H1 (cell line): Measurements from ENCODE around the gene NODAL. TPM values are rescaled to one million over a fixed set of nuclear protein-coding genes. Genes with fewer than 3 reads are reported as not detected.

ENCODE experiments used
- CTCF ChIA-PET: fragments of 300-600 bp; sonication (Branson Sonifier 250); formaldehyde crosslinking; loops from one replicate; lab custom pipeline; 2021; ENCODE audit not compliant: partially characterized antibody; lab: Charles Lee
- POLR2A ChIA-PET: fragments of 300-600 bp; sonication (Branson Sonifier 250); formaldehyde crosslinking; loops from one replicate; lab custom pipeline; 2021; ENCODE audit warnings: inconsistent platforms; ENCODE audit not compliant: partially characterized antibody; lab: Charles Lee
- DNase-seq, 2 experiments: peaks; one replicate each; pipeline versions ENCODE4 v3.0.0 to v3.0.0-alpha.2; 2010 to 2022; ENCODE audit warnings: low spot score in 2 of 2, low read depth in 1 of 2, mixed read lengths in 1 of 2
- FAIRE-seq: peaks from 2 replicates; lab custom pipeline; 2011; peaks lifted over from hg19 to GRCh38; lab: Jason Lieb, UNC
- H2AFZ ChIP-seq: 2 replicates; pipeline ENCODE4 v1.8.1; 2012; ENCODE audit warnings: low read length, inconsistent platforms
- H2AK5ac ChIP-seq: 2 replicates; pipeline ENCODE4 v1.6.1; 2013; ENCODE audit warnings: low read depth, low read length
- H2BK120ac ChIP-seq: replicated peaks from 2 replicates; pipeline ENCODE3; 2013; ENCODE audit warnings: low read depth, low read length, inconsistent platforms
- H2BK12ac ChIP-seq: 2 replicates; pipeline ENCODE4 v1.6.1; 2013; ENCODE audit warnings: low read depth, low read length
- H2BK15ac ChIP-seq: 2 replicates; pipeline ENCODE4 v1.6.1; 2013; ENCODE audit warnings: low read length
- H2BK20ac ChIP-seq: 2 replicates; pipeline ENCODE4 v1.6.1; 2013; ENCODE audit warnings: low read length
- H2BK5ac ChIP-seq: 2 replicates; pipeline ENCODE4 v1.6.1; 2013; ENCODE audit warnings: low read depth, low read length
- H3K14ac ChIP-seq: 2 replicates; pipeline ENCODE4 v1.6.1; 2013; ENCODE audit warnings: inconsistent platforms; ENCODE audit not compliant: insufficient read length
- H3K18ac ChIP-seq: 2 replicates; pipeline ENCODE4 v1.6.1; 2013; ENCODE audit warnings: low read length; ENCODE audit errors: extremely low read depth
- H3K23ac ChIP-seq: 2 replicates; pipeline ENCODE4 v1.6.1; 2013; ENCODE audit warnings: inconsistent platforms; ENCODE audit not compliant: insufficient read length
- H3K23me2 ChIP-seq: 2 replicates; pipeline ENCODE4 v1.6.1; 2013; ENCODE audit warnings: low read depth, low read length
- H3K27ac ChIP-seq: 2 replicates; pipeline ENCODE4 v1.6.1; 2011; ENCODE audit warnings: low read depth, low read length, inconsistent platforms
- H3K27me3 ChIP-seq, 4 experiments: replicated peaks in 1 of 4; 1 replicate in 1 of 4; 2 replicates in 3 of 4; pipeline versions ENCODE4 v1.6.1 to v1.8.1; 2011 to 2013; ENCODE audit warnings: low read length in 3 of 4, mild to moderate bottlenecking in 3 of 4, inconsistent platforms in 2 of 4, mixed read lengths in 2 of 4, moderate library complexity in 1 of 4; ENCODE audit not compliant: control insufficient read depth in 3 of 4, insufficient read depth in 3 of 4; ENCODE audit errors: extremely low read depth in 1 of 4
- H3K36me3 ChIP-seq, 4 experiments: 2 replicates each; pipeline versions ENCODE4 v1.6.1 to v1.8.1; 2011 to 2013; ENCODE audit warnings: mild to moderate bottlenecking in 4 of 4, low read length in 3 of 4, moderate library complexity in 2 of 4, control low read depth in 1 of 4, inconsistent platforms in 1 of 4; ENCODE audit not compliant: insufficient read depth in 4 of 4, control insufficient read depth in 2 of 4
- H3K4ac ChIP-seq: replicated peaks from 2 replicates; pipeline ENCODE3; 2013; ENCODE audit warnings: low read length, low read depth, mixed read lengths, inconsistent platforms; ENCODE audit not compliant: insufficient read length
- H3K4me1 ChIP-seq, 4 experiments: replicated peaks in 1 of 4; 1 replicate in 1 of 4; 2 replicates in 3 of 4; pipeline versions ENCODE4 v1.6.1 to v1.8.1; 2011 to 2013; ENCODE audit warnings: low read length in 3 of 4, inconsistent platforms in 2 of 4, mixed read lengths in 1 of 4; ENCODE audit not compliant: insufficient read depth in 4 of 4, control insufficient read depth in 3 of 4
- H3K4me2 ChIP-seq, 2 experiments: 2 replicates each; pipeline versions ENCODE4 v1.6.1 to v1.8.1; 2011 to 2013; ENCODE audit warnings: low read depth in 2 of 2, low read length in 2 of 2, control low read depth in 1 of 2, inconsistent platforms in 1 of 2, mild to moderate bottlenecking in 1 of 2; ENCODE audit not compliant: insufficient read depth in 1 of 2
- H3K4me3 ChIP-seq, 4 experiments: fragments of 200-600, 300-600 bp in 1 of 4; sonication (generic), shearing (Covaris generic), sonication (Bioruptor Twin) in 1 of 4; 2 replicates each; pipeline versions ENCODE4 v1.5.1 to v1.8.1; 2011 to 2016; ENCODE audit warnings: low read length in 4 of 4, low read depth in 3 of 4, control low read depth in 2 of 4, inconsistent platforms in 2 of 4, mild to moderate bottlenecking in 2 of 4, mixed read lengths in 1 of 4, moderate library complexity in 1 of 4; ENCODE audit not compliant: insufficient read depth in 2 of 4; ENCODE audit errors: extremely low read depth in 1 of 4
- H3K56ac ChIP-seq: replicated peaks from 2 replicates; pipeline ENCODE3; 2013; ENCODE audit warnings: low read depth, mild to moderate bottlenecking, mixed read lengths, low read length, inconsistent platforms; ENCODE audit not compliant: insufficient read length
- H3K79me1 ChIP-seq: 2 replicates; pipeline ENCODE4 v1.6.1; 2013; ENCODE audit warnings: low read depth, low read length, control low read depth
- H3K79me2 ChIP-seq, 2 experiments: 2 replicates each; pipeline versions ENCODE4 v1.6.1 to v1.8.1; 2012 to 2013; ENCODE audit warnings: low read length in 2 of 2, mild to moderate bottlenecking in 2 of 2, inconsistent platforms in 1 of 2; ENCODE audit not compliant: insufficient read depth in 2 of 2, control insufficient read depth in 1 of 2
- H3K9ac ChIP-seq, 4 experiments: replicated peaks in 1 of 4; 1 replicate in 1 of 4; 2 replicates in 3 of 4; pipeline versions ENCODE4 v1.6.1 to v1.8.1; 2011 to 2013; ENCODE audit warnings: low read depth in 3 of 4, low read length in 3 of 4, control low read depth in 2 of 4, mild to moderate bottlenecking in 2 of 4, moderate library complexity in 2 of 4, inconsistent platforms in 1 of 4; ENCODE audit errors: extremely low read depth in 1 of 4
- H3K9me3 ChIP-seq, 2 experiments: 2 replicates each; pipeline versions ENCODE4 v1.6.1 to v1.8.1; 2012 to 2013; ENCODE audit warnings: mild to moderate bottlenecking in 2 of 2, moderate library complexity in 2 of 2, control low read depth in 1 of 2, inconsistent platforms in 1 of 2, low read depth in 1 of 2, low read length in 1 of 2, mixed read lengths in 1 of 2; ENCODE audit not compliant: insufficient read depth in 2 of 2
- H4K20me1 ChIP-seq, 2 experiments: replicated peaks in 1 of 2; 2 replicates each; pipeline versions ENCODE3 to v1.8.1; 2011 to 2013; ENCODE audit warnings: inconsistent platforms in 2 of 2, low read length in 2 of 2, mild to moderate bottlenecking in 1 of 2; ENCODE audit not compliant: insufficient read depth in 2 of 2, control insufficient read depth in 1 of 2
- H4K5ac ChIP-seq: 2 replicates; pipeline ENCODE4 v1.6.1; 2013; ENCODE audit warnings: low read length, low read depth, mixed read lengths, inconsistent platforms; ENCODE audit not compliant: insufficient read length
- H4K8ac ChIP-seq: 2 replicates; pipeline ENCODE4 v1.8.0; 2013; ENCODE audit warnings: mild to moderate bottlenecking, moderate library complexity, low read length, inconsistent platforms; ENCODE audit not compliant: insufficient read depth; ENCODE audit errors: extremely low read depth
- H4K91ac ChIP-seq: replicated peaks from 2 replicates; pipeline ENCODE3; 2013; ENCODE audit warnings: low read length, mixed read lengths, inconsistent platforms; ENCODE audit not compliant: insufficient read length
- CBX8 ChIP-seq: fragments of 300-800, 300-1000 bp; sonication (generic); IDR thresholded peaks from 2 replicates; pipeline ENCODE4 v1.7.1; 2016; ENCODE audit warnings: low read depth, low read length, borderline replicate concordance
- CREB1 ChIP-seq: IDR thresholded peaks from 2 replicates; pipeline ENCODE4 v1.6.1; 2012; ENCODE audit warnings: inconsistent platforms
- E2F6 ChIP-seq: IDR thresholded peaks from 2 replicates; pipeline ENCODE4 v1.6.1; 2012; ENCODE audit warnings: inconsistent platforms
- GTF2F1 ChIP-seq: IDR thresholded peaks from 2 replicates; pipeline ENCODE4 v1.6.1; 2012; ENCODE audit warnings: low read depth, low read length, improper control_type of control experiment, borderline replicate concordance
- HDAC2 ChIP-seq, 2 experiments: fragments of 300-600 bp in 1 of 2; sonication (generic) in 1 of 2; IDR thresholded peaks; 2 replicates each; pipeline ENCODE4 v1.6.1; 2011 to 2012; ENCODE audit warnings: low read depth in 2 of 2, low read length in 2 of 2, mild to moderate bottlenecking in 2 of 2, moderate library complexity in 2 of 2, borderline replicate concordance in 1 of 2, inconsistent platforms in 1 of 2
- KDM4A ChIP-seq: IDR thresholded peaks from one replicate; pipeline ENCODE4 v1.7.1; 2012; ENCODE audit warnings: low read depth, mild to moderate bottlenecking, moderate library complexity, low read length, inconsistent platforms; ENCODE audit not compliant: severe bottlenecking
- TAF1 ChIP-seq: IDR thresholded peaks from 2 replicates; pipeline ENCODE4 v1.6.1; 2011; ENCODE audit warnings: mild to moderate bottlenecking, low read depth, low read length
- WGBS, 2 experiments: shearing (Covaris generic) in 1 of 2; methylation state at CpG; one replicate each; pipeline versions ENCODE4 v1.1.6 to v1.1.7; 2013 to 2015; ENCODE audit warnings: low lambda C conversion rate in 2 of 2, mixed read lengths in 2 of 2, inconsistent platforms in 1 of 2, low coverage in 1 of 2, missing lambda C conversion rate in 1 of 2; ENCODE audit not compliant: insufficient replicate concordance in 2 of 2, insufficient coverage in 1 of 2, insufficient read length in 1 of 2; ENCODE audit errors: extremely low coverage in 1 of 2, missing lambda C conversion rate in 1 of 2; 5-methylcytosine and 5-hydroxymethylcytosine counted together
- polyA plus RNA-seq, 7 experiments: library from polyadenylated mRNA; depleted of rRNA in 3 of 7; stranded (reverse) in 5 of 7; unstranded in 2 of 7; fragments of >200 nt in 5 of 7; fragments of 200-250 nt in 2 of 7; gene quantifications; 1 replicate in 5 of 7; 2 replicates in 1 of 7; 4 replicates in 1 of 7; pipeline versions ENCODE4 v1.2.1 to v1.2.3, GENCODE V29; 2011 to 2013; ENCODE audit warnings: missing spikeins in 2 of 7, mixed read lengths in 2 of 7
- total RNA-seq: library from RNA; stranded (reverse); fragmentation: NEBNext Ultra II Directional; extraction: Animal tissue kit (Norgen Biotek cat#: 25700); gene quantifications from 2 replicates; pipeline ENCODE4 v1.2.1, GENCODE V29; 2021
- TF ChIP-seq, protein P1 (sequence below), 3 experiments: IDR thresholded peaks; 1 replicate in 2 of 3; 2 replicates in 1 of 3; pipeline versions ENCODE4 v1.5.1 to v1.6.1; 2011; ENCODE audit warnings: low read length in 3 of 3, mild to moderate bottlenecking in 3 of 3, inconsistent platforms in 2 of 3, low read depth in 1 of 3, moderate library complexity in 1 of 3; ENCODE audit not compliant: insufficient read depth in 1 of 3; ENCODE audit errors: control extremely low read depth in 1 of 3

The NODAL gene
- total and polyA plus RNA-seq, 2 of the 8 experiments (the other 6 are each of a cell fraction or from before 2014, with no cell fraction given): 2.0 to 7.3 TPM

- Histone ChIP-seq H3K9me3 (no peaks in the 10 kb centered on the region), H3K27ac (no peak overlapping the region), H3K23ac (no peak overlapping the region), H2BK15ac (0 out of 2 replicates have a peak overlapping the region, but pooled peaks have one; percentile 89), H3K4me1 (peaks cover 9 to 22% (median 18%) of the 10 kb centered on the region in 4 experiments), H2BK120ac (no peak overlapping the region), H4K8ac (peak overlapping the region; percentile 92), H3K27me3 (peaks cover 0 to 6% (median 2%) of the 10 kb centered on the region in 4 experiments; a peak in 3 of 7 replicates), H4K5ac (peak overlapping the region; percentile 8), H2BK12ac (peak overlapping the region; percentile 68; the same call in 1 of the 2 replicates), H3K4me3 (peak overlapping the region; percentile 64 to 84 (median 70)), H3K56ac (peak overlapping the region; percentile 28), H3K9ac (peak overlapping the region in 2 of 4 experiments; percentile 42 to 44; a peak in 4 of 7 replicates), H2BK20ac (no peak overlapping the region), H3K79me2 (peaks cover 0 to 25% of the 10 kb centered on the region in 2 experiments; a peak in 3 of 4 replicates), H3K4me2 (peak overlapping the region; percentile 72 to 94), H3K36me3 (no peaks in the 10 kb centered on the region), H2BK5ac (peak overlapping the region; percentile 66; the same call in 1 of the 2 replicates), H2AFZ (no peak overlapping the region), H3K4ac (peak overlapping the region; percentile 75), H3K18ac (peak overlapping the region; percentile 97; the same call in 1 of the 2 replicates), H3K23me2 (peaks cover 17% of the 10 kb centered on the region; the same call in 1 of the 2 replicates), H3K79me1 (peaks cover under 1% of the 10 kb centered on the region), H2AK5ac (0 out of 2 replicates have a peak overlapping the region, but pooled peaks have one; percentile 89), H4K20me1 (peaks cover 0 to 7% of the 10 kb centered on the region in 2 experiments), H4K91ac (peak overlapping the region; percentile 89), H3K14ac (no peak overlapping the region)
- ChIA-PET CTCF (interaction anchor here (1.0 to 43.0 kb wide), 14 partner anchors 9 to 81 kb away, joined by 3 to 908 read pairs (median 4); no protein-coding TSS in a partner anchor), POLR2A (interaction anchor here (0.9 to 2.0 kb wide), 11 partner anchors 9 to 61 kb away, joined by 3 to 7 read pairs (median 5); no protein-coding TSS in a partner anchor)
- WGBS, 2 experiments: 5% methylated on average over 24 of the region's 27 CpGs; no CpG with 5 or more reads in 1 of the 2 experiments
- FAIRE-seq (no peak), DNase-seq (peak in 1 of 2 experiments; percentile 59)
- TF ChIP-seq GTF2F1: no peak
- 0 out of 2 replicates have a peak, but pooled peaks have one; percentile 23 for TF ChIP-seq CREB1
- TF ChIP-seq CBX8: no peak
- TF ChIP-seq, protein P1, sequence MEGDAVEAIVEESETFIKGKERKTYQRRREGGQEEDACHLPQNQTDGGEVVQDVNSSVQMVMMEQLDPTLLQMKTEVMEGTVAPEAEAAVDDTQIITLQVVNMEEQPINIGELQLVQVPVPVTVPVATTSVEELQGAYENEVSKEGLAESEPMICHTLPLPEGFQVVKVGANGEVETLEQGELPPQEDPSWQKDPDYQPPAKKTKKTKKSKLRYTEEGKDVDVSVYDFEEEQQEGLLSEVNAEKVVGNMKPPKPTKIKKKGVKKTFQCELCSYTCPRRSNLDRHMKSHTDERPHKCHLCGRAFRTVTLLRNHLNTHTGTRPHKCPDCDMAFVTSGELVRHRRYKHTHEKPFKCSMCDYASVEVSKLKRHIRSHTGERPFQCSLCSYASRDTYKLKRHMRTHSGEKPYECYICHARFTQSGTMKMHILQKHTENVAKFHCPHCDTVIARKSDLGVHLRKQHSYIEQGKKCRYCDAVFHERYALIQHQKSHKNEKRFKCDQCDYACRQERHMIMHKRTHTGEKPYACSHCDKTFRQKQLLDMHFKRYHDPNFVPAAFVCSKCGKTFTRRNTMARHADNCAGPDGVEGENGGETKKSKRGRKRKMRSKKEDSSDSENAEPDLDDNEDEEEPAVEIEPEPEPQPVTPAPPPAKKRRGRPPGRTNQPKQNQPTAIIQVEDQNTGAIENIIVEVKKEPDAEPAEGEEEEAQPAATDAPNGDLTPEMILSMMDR (IDR thresholded peaks at IDR 0.05; ENCODE audit: control extremely low read depth in 1 of 3, insufficient read depth in 1 of 3, low read depth in 1 of 3, low read length in 3 of 3): no peak
- peak; percentile 33; the same call in 1 of the 2 replicates for TF ChIP-seq E2F6
- TF ChIP-seq KDM4A: no peak
- peak in 1 of 2 experiments; percentile 40; a peak in 1 of 4 replicates for TF ChIP-seq HDAC2 (IDR thresholded peaks at IDR 0.05; ENCODE audit: borderline replicate concordance in 1 of 2, low read depth in 2 of 2, low read length in 2 of 2)
- no peak for TF ChIP-seq TAF1
Measured at GRCh38 chr10:70477661-70478162, 36.2 kb upstream of the NODAL start.
